ENCODE results near the gene PRKCE.

The PRKCE gene

DNA sequence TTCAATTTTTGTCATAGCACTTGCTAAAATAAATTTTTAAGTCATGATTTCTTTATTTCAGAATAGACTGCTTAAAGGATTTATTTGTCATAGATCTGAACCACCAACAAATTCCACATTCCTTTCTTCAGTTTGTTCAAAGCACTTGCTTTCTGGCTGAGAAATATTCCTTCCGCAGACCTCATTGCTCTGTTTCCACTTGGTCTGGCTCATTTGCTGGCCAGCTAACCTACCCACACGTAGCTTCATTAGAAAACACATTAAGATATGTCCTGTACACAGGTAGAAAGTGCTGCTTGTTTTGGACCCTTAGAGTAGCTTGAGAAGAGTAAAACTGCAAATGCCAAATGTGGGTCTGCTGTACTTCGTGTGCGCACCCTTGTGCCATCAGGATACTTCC, 479.0 kb downstream of the PRKCE start:
- intact Hi-C loops (cut with DNase I; ENCODE audit: low total_unique reads): no loop called here
- Histone ChIP-seq H3K27ac (peak overlapping the region in 1 of 2 donors; percentile 21), H3K36me3 (no peaks in the 10 kb centered on the region), H3K4me3 (no peak overlapping the region), H3K4me1 (peaks cover 0 to 33% (median 22%) of the 10 kb centered on the region in 4 donors), H3K9me3 (no peaks in the 10 kb centered on the region), H3K27me3 (no peaks in the 10 kb centered on the region)
- TF ChIP-seq, protein P1, sequence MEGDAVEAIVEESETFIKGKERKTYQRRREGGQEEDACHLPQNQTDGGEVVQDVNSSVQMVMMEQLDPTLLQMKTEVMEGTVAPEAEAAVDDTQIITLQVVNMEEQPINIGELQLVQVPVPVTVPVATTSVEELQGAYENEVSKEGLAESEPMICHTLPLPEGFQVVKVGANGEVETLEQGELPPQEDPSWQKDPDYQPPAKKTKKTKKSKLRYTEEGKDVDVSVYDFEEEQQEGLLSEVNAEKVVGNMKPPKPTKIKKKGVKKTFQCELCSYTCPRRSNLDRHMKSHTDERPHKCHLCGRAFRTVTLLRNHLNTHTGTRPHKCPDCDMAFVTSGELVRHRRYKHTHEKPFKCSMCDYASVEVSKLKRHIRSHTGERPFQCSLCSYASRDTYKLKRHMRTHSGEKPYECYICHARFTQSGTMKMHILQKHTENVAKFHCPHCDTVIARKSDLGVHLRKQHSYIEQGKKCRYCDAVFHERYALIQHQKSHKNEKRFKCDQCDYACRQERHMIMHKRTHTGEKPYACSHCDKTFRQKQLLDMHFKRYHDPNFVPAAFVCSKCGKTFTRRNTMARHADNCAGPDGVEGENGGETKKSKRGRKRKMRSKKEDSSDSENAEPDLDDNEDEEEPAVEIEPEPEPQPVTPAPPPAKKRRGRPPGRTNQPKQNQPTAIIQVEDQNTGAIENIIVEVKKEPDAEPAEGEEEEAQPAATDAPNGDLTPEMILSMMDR (IDR thresholded peaks at IDR 0.05): no peak
- no peak for DNase-seq

DNA sequence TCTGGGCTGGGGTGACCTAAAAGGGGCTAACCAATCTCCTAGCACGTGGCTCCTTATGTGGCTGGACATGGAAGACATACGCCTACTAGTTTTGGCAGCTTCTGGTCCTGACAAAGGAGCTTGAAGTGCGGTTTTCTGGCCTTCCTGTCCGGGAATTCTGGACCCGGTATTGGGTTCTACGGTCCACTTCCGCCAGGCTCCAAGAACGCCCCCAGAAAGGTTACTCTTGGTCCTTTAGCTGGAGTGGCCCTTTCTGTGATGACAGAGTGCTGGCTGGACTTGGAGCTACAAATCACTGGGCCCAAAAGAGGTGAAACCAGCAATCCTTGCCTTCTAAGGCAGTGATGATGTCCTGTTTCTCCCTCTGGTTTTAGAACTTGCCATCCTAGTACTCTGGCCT, 481.5 kb downstream of the PRKCE start:
- peak overlapping the region; percentile 66 to 70 for H3K27ac ChIP-seq
- intact Hi-C loops (cut with DNase I; ENCODE audit: low total_unique reads): no loop called here
- DNase-seq: no peak
- no peak overlapping the region for H3K4me3 ChIP-seq
- peaks cover 0 to 57% (median 33%) of the 10 kb centered on the region in 4 donors for H3K4me1 ChIP-seq
- TF ChIP-seq, protein P1 (IDR thresholded peaks at IDR 0.05): no peak
- H3K27me3 ChIP-seq: no peaks in the 10 kb centered on the region
- no peaks in the 10 kb centered on the region for H3K9me3 ChIP-seq
- no peaks in the 10 kb centered on the region for H3K36me3 ChIP-seq

DNA sequence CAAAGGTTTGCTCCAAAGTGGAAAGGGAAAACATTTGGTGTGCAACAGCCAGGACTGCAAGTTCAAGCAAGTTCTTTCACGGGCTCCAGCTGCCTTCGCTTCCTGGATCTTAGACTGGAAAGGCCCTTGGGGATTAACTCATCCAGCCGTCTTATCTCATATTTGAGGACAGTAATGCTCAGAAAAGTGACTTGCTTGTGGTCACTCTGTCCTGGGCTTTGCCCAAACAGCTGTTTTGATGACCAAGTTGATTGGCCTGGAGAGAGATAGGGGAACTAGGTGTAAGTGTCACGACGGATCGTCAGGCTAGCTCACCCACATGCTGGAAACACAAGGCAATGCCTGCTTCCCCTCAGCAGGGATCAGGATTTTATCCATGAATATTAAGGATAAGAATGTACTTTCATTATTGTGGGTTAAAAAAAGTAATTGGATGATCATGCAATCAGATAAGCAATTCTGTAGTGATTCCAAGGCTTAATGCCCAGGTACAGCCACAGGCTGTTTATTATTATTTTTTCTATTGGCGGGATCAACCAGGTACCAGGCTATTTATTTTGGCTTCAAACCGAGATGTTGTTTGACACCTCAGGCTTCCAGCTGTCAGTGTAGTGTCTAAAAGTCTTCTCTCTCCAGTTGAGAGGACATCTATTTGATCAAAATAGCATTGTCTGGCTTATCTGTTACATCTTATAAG, 483.2 kb downstream of the PRKCE start:
- intact Hi-C loops (cut with DNase I; ENCODE audit: low total_unique reads): no loop called here
- peak; percentile 54 to 70 for DNase-seq
- peak overlapping the region; percentile 66 to 70 for H3K27ac ChIP-seq
- H3K4me3 ChIP-seq: no peak overlapping the region
- H3K36me3 ChIP-seq: no peaks in the 10 kb centered on the region
- H3K27me3 ChIP-seq: no peaks in the 10 kb centered on the region
- TF ChIP-seq, protein P1 (IDR thresholded peaks at IDR 0.05): no peak
- no peaks in the 10 kb centered on the region for H3K9me3 ChIP-seq
- peaks cover 0 to 58% (median 33%) of the 10 kb centered on the region in 4 donors for H3K4me1 ChIP-seq

DNA sequence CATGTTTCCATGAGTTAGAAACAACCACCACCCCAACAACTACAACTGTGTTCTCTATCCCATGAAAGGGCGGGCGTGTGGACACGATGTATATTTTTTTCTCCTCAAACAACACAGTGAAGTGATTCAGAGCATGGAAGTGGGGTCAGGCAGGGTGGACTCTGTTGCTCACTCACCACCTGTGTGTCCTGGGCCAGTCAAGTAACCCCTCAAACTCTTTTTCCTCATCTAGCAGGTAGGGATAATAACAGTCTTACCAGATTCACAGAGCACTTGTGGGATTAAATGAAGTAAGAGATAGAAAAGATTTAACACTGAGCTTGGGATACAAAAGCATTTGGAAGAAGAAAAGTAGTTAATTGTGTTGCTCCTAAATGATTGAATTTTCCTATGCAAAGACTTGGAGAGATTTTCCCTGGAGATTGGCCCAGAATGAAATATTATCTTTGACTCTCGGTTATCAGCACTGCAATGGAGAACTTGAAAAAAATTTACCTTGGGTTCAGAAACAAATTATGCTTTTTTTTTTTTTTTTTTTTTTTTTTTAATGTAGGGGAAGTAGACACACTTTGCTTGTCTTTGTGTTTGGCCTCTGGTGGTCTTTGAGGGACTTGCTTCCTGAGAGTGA, 483.9 kb downstream of the PRKCE start:
- TF ChIP-seq, protein P1 (IDR thresholded peaks at IDR 0.05): no peak
- intact Hi-C loops (cut with DNase I; ENCODE audit: low total_unique reads): no loop called here
- H3K36me3 ChIP-seq: no peaks in the 10 kb centered on the region
- no peak overlapping the region for H3K4me3 ChIP-seq
- peak overlapping the region; percentile 66 to 70 for H3K27ac ChIP-seq
- no peak for DNase-seq
- no peaks in the 10 kb centered on the region for H3K27me3 ChIP-seq
- no peaks in the 10 kb centered on the region for H3K9me3 ChIP-seq
- H3K4me1 ChIP-seq: peaks cover 0 to 58% (median 33%) of the 10 kb centered on the region in 4 donors

DNA sequence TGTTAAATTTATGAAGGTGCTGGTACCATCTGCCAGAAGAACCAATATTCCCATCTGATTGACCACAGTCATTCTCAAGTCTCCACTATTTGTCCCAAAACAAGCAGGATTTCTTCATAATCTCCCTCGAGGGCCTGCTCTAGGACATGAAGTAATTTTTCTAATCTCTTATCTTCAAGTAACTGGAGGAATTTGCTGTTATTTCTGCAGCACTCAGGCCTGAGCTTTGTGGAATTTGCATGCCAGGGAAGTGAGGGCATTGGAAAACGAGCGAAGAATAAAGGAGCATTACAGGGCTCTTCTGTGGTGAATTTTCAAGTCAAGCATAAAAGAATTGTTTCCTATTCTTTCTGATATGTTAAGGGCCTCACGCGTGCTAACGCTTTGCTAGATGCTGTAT, 484.5 kb downstream of the PRKCE start:
- intact Hi-C loops (cut with DNase I; ENCODE audit: low total_unique reads): no loop called here
- Histone ChIP-seq H3K36me3 (no peaks in the 10 kb centered on the region), H3K27me3 (no peaks in the 10 kb centered on the region), H3K4me3 (no peak overlapping the region), H3K27ac (peak overlapping the region; percentile 66 to 70), H3K4me1 (peaks cover 0 to 58% (median 33%) of the 10 kb centered on the region in 4 donors), H3K9me3 (no peaks in the 10 kb centered on the region)
- TF ChIP-seq, protein P1 (IDR thresholded peaks at IDR 0.05): no peak
- DNase-seq: peak in 1 of 2 donors; percentile 51
